GM12878 (cell line): Measurements from ENCODE around the gene BRCA2. TPM values are rescaled to one million over a fixed set of nuclear protein-coding genes. Genes with fewer than 3 reads are reported as not detected.
A peak's percentile ranks its signal among the peaks of the same experiment; 100 is the strongest.

Experiments
- ATAC-seq: fragments of 200-7000 bp; cut with Tn5 transposase; 3 replicates; pipeline ENCODE4 v1.9.1; 2020; ENCODE audit warnings: mild to moderate bottlenecking, moderate library complexity
- BruUV-seq: library from RNA; stranded (reverse); fragments of 400-500 nt; replicated peaks from 2 replicates; lab custom pipeline; 2021; lab: Mats Ljungman, UMichigan
- CTCF ChIA-PET: fragments of 300-600 bp; sonication (Branson Sonifier 250); formaldehyde crosslinking; extraction: SDS; loops from one replicate; lab custom pipeline; 2021; ENCODE audit warnings: inconsistent platforms; lab: Yijun Ruan, JAX
- POLR2A ChIA-PET: fragments of 350-600 bp; formaldehyde crosslinking; extraction: SDS; loops from one replicate; lab custom pipeline; 2021; ENCODE audit warnings: inconsistent platforms; lab: Charles Lee
- RAD21 ChIA-PET: fragments of 300-600 bp; sonication (Branson Sonifier 250); formaldehyde crosslinking; loops from one replicate; lab custom pipeline; 2023; ENCODE audit warnings: antibody characterized with exemption; ENCODE audit not compliant: unreplicated experiment; lab: Charles Lee
- SMC1A ChIA-PET: fragments of 300-600 bp; sonication (Branson Sonifier 250); formaldehyde crosslinking; loops from one replicate; lab custom pipeline; 2023; ENCODE audit not compliant: unreplicated experiment, uncharacterized antibody; lab: Charles Lee
- DNase-seq: peaks from one replicate; pipeline ENCODE4 v3.0.0-alpha.2; 2011; ENCODE audit warnings: low read depth, low spot score
- FAIRE-seq: peaks from 3 replicates; lab custom pipeline; 2011; peaks lifted over from hg19 to GRCh38; lab: Jason Lieb, UNC
- H2AFZ ChIP-seq: 2 replicates; pipeline ENCODE4 v1.6.0; 2011; ENCODE audit warnings: low read depth, low read length, control low read depth; ENCODE audit not compliant: control insufficient read depth
- H3K27ac ChIP-seq: 2 replicates; pipeline ENCODE4 v1.5.1; 2011; ENCODE audit warnings: control low read depth; ENCODE audit not compliant: control insufficient read depth, insufficient read depth
- H3K27me3 ChIP-seq, 2 experiments: replicated peaks in 1 of 2; 2 replicates each; pipeline versions ENCODE4 v1.6.0 to v1.6.1; 2011; ENCODE audit warnings: low read length in 1 of 2; ENCODE audit not compliant: control insufficient read depth in 2 of 2, insufficient read depth in 2 of 2
- H3K36me3 ChIP-seq, 2 experiments: 2 replicates each; pipeline ENCODE4 v1.5.1; 2011; ENCODE audit warnings: low read length in 1 of 2; ENCODE audit not compliant: control insufficient read depth in 2 of 2, insufficient read depth in 2 of 2
- H3K4me1 ChIP-seq: 2 replicates; pipeline ENCODE4 v1.6.1; 2011; ENCODE audit warnings: mild to moderate bottlenecking, low read length, moderate library complexity, mixed read lengths; ENCODE audit not compliant: control insufficient read depth, insufficient read depth
- H3K4me2 ChIP-seq: 2 replicates; pipeline ENCODE4 v1.6.0; 2011; ENCODE audit warnings: control low read depth; ENCODE audit not compliant: control insufficient read depth, insufficient read depth
- H3K4me3 ChIP-seq: fragments of 200-600 bp; sonication (generic); 2 replicates; pipeline ENCODE4 v1.5.1; 2016
- H3K79me2 ChIP-seq: 2 replicates; pipeline ENCODE4 v1.6.0; 2011; ENCODE audit warnings: low read length; ENCODE audit not compliant: control insufficient read depth, insufficient read depth
- H3K9ac ChIP-seq: 2 replicates; pipeline ENCODE4 v1.8.0; 2011; ENCODE audit warnings: low read length, control low read depth, mixed read lengths; ENCODE audit not compliant: control insufficient read depth, insufficient read depth
- H3K9me3 ChIP-seq: replicated peaks from 3 replicates; pipeline ENCODE4 v1.5.1; 2011; ENCODE audit warnings: mild to moderate bottlenecking, low read length; ENCODE audit not compliant: control insufficient read depth, insufficient read depth
- H4K20me1 ChIP-seq: 2 replicates; pipeline ENCODE4 v1.6.0; 2011; ENCODE audit not compliant: control insufficient read depth, insufficient read depth
- BACH1 ChIP-seq: fragments of 450-650 bp; IDR thresholded peaks from 2 replicates; pipeline ENCODE4 v1.6.1; 2017; ENCODE audit warnings: mild to moderate bottlenecking, borderline replicate concordance
- MEF2B ChIP-seq: fragments of 450-650 bp; IDR thresholded peaks from 2 replicates; pipeline ENCODE4 v1.6.1; 2018; ENCODE audit warnings: mild to moderate bottlenecking, moderate library complexity; ENCODE audit not compliant: partially characterized antibody, poor library complexity, severe bottlenecking
- NFYB ChIP-seq: IDR thresholded peaks from 2 replicates; pipeline ENCODE4 v1.6.1; 2011; ENCODE audit warnings: low read depth, mild to moderate bottlenecking, low read length, improper control_type of control experiment, moderate library complexity; ENCODE audit not compliant: insufficient read depth
- RAD51 ChIP-seq: fragments of 450-650 bp; IDR thresholded peaks from 2 replicates; pipeline ENCODE4 v1.6.1; 2016; ENCODE audit warnings: moderate library complexity, mild to moderate bottlenecking, inconsistent platforms
- SMAD1 ChIP-seq: fragments of 450-650 bp; IDR thresholded peaks from 2 replicates; pipeline ENCODE4 v1.6.1; 2018; ENCODE audit warnings: mild to moderate bottlenecking, low read depth; ENCODE audit not compliant: partially characterized antibody
- SPI1 ChIP-seq: IDR thresholded peaks from 2 replicates; pipeline ENCODE4 v1.6.1; 2011; ENCODE audit warnings: low read depth, mild to moderate bottlenecking, low read length, moderate library complexity, borderline replicate concordance; ENCODE audit not compliant: insufficient read depth
- ZNF217 ChIP-seq: fragments of 450-650 bp; IDR thresholded peaks from 2 replicates; pipeline ENCODE4 v1.6.1; 2017; ENCODE audit warnings: antibody characterized with exemption, mild to moderate bottlenecking
- WGBS: methylation state at CpG from one replicate; pipeline ENCODE4 v1.1.6; 2016; ENCODE audit warnings: low lambda C conversion rate; ENCODE audit not compliant: insufficient replicate concordance, insufficient coverage; ENCODE audit errors: missing lambda C conversion rate; 5-methylcytosine and 5-hydroxymethylcytosine counted together
- in situ Hi-C: fragments of 300-500 bp; cut with MboI; formaldehyde crosslinking; loops from 9 replicates; pipeline ENCODE4 v1.14.3; 2018; ENCODE audit warnings: mixed read lengths
- intact Hi-C: fragments of 100-400 bp; cut with micrococcal nuclease; formaldehyde crosslinking; loops from one replicate; pipeline ENCODE4 v1.14.2; 2022; ENCODE audit not compliant: unreplicated experiment
- polyA plus RNA-seq, 11 experiments: library from polyadenylated mRNA; depleted of rRNA in 4 of 11; unstranded in 6 of 11; stranded (reverse) in 5 of 11; fragments of >200 nt; fragmentation: Nextera tagmentation in 4 of 11; fragmentation: Illumina TruSeq in 1 of 11; extraction: Ambion mirVana in 4 of 11; extraction: Trizol in 1 of 11; gene quantifications; 1 replicate in 1 of 11; 2 replicates in 10 of 11; pipeline versions ENCODE4 v1.2.1 to v1.2.3, GENCODE V29; 2011 to 2016; ENCODE audit warnings: inconsistent platforms in 2 of 11, missing spikeins in 2 of 11, low read depth in 1 of 11
- total RNA-seq, 4 experiments: library from RNA; depleted of rRNA in 3 of 4; stranded (reverse); fragments of >200 nt in 3 of 4; fragmentation: Illumina TruSeq in 1 of 4; extraction: Trizol in 1 of 4; gene quantifications; 2 replicates each; pipeline versions ENCODE4 v1.2.1 to v1.2.3, GENCODE V29; 2013 to 2021
- TF ChIP-seq, protein P1 (sequence below): fragments of 450-650 bp; formaldehyde crosslinking; IDR thresholded peaks from 2 replicates; pipeline ENCODE4 v1.5.0; 2022; ENCODE audit warnings: mild to moderate bottlenecking, missing genetic modification characterization
- TF ChIP-seq, protein P2 (sequence below): fragments of 450-650 bp; IDR thresholded peaks from 2 replicates; pipeline ENCODE4 v1.6.1; 2016; ENCODE audit warnings: mild to moderate bottlenecking

The BRCA2 gene
- total and polyA plus RNA-seq, 10 of the 15 experiments (the other 5 are each of a cell fraction or from before 2014, with no cell fraction given): 7.6 to 42.2 (median 23.9) TPM

DNA sequence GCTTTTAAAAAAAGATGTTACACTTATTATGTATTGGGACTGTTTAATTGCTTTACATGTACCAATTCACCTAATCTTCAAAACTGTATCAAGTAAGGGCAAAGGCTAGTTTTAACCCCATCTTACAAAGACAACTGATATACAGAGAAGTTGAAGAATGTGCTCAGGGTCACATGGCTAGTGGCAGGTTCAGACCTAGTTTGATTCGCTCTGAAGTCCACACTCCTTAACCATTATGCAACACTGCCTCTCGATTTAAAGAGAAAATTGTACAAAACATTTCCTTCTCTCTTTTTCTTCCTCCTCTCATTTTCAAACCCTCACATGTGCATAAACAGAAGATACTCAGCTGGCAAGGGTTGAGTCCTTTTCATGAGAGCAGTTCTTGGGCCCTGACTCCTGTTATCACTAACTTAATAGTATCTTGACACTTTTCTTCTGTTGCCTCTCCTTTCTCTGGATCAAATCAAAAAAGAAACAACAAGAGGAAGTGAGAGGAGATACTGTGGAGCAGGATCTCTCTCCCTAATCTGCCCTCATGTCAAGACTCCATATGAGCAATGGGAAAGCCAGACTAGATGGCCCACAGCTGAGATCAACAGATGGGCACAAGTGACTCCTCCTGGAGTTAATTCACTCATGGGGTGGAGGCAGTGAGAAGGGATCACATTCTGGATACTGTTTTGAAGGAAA is 131.6 kb downstream of the BRCA2 start:
- Histone ChIP-seq H4K20me1 (no peaks in the 10 kb centered on the region), H3K9ac (no peak overlapping the region), H2AFZ (no peak overlapping the region), H3K4me3 (no peak overlapping the region), H3K27ac (no peak overlapping the region), H3K4me2 (no peak overlapping the region), H3K9me3 (no peaks in the 10 kb centered on the region), H3K79me2 (no peaks in the 10 kb centered on the region), H3K27me3 (no peaks in the 10 kb centered on the region), H3K36me3 (no peaks in the 10 kb centered on the region), H3K4me1 (peaks cover 15% of the 10 kb centered on the region)
- TF ChIP-seq SPI1 (peak; percentile 46; the same call in 1 of the 2 replicates), NFYB (no peak), BACH1 (no peak)
- ChIA-PET RAD21 (no interaction called here), CTCF (interaction anchor here (0.7 to 1.5 kb wide), 2 partner anchors 8 to 435 kb away, joined by 3 to 7 read pairs; no protein-coding TSS in a partner anchor), POLR2A (interaction anchor here (1.4 kb wide), 1 partner anchor 132 kb away, joined by 3 read pairs; the partner anchor contains the start of genes BRCA2 and ZAR1L), SMC1A (interaction anchor here (1.2 kb wide), 2 partner anchors 11 to 38 kb away, joined by 3 to 4 read pairs; no protein-coding TSS in a partner anchor)
- BruUV-seq: no TSS peak
- intact Hi-C loops: no loop called here
- ATAC-seq (no peak), DNase-seq (no peak), FAIRE-seq (no peak)
- in situ Hi-C loops: loop anchor here (25.0 kb wide), 1 partner anchor 1090 kb away; no protein-coding TSS in a partner anchor
- 70% methylated on average over 2 of the region's 2 CpGs for WGBS

DNA sequence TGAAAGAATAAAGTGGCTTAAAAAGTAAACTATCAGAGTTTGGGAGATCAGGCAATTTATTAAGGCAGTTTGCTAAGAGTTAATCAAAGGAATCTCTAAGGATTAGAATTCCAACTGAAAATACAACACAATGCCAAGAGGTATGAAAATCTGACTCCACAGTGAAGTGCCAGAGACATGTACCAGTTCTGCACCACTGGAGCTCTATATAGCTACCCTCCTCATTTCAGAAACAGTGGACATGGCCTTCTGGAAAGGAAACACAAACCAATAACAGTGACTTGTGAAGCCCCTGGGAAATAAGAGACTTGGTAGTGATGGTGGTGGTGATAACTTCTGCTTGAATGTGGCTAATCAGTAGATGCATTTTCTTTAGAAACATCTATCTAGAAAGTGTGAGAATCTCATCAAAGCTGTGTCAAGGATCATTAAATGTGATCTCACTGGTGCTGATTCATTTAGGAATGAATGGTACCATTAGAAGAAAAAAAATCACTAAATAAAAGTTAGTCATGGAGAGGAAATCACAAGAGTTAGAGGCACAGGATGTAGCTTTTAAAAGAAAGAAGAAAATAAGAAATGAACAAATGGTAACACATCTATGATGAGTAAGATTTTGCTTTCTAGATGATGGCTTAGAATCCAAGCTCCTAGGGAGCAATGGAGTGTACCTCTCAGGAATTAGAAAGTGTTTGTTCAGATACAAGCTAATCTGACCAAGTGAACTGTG is 132.8 kb downstream of the BRCA2 start:
- Histone ChIP-seq H3K27me3 (no peaks in the 10 kb centered on the region), H3K9me3 (no peaks in the 10 kb centered on the region), H3K4me2 (no peak overlapping the region), H2AFZ (no peak overlapping the region), H3K4me3 (no peak overlapping the region), H3K36me3 (no peaks in the 10 kb centered on the region), H3K27ac (no peak overlapping the region), H3K4me1 (peaks cover 10% of the 10 kb centered on the region), H4K20me1 (no peaks in the 10 kb centered on the region), H3K9ac (no peak overlapping the region), H3K79me2 (no peaks in the 10 kb centered on the region)
- no TSS peak for BruUV-seq
- intact Hi-C loops: no loop called here
- no peak for ATAC-seq
- FAIRE-seq: no peak
- in situ Hi-C loops: loop anchor here (25.0 kb wide), 1 partner anchor 1089 kb away; no protein-coding TSS in a partner anchor
- ChIA-PET RAD21 (no interaction called here), POLR2A (interaction anchor here (1.2 kb wide), 1 partner anchor 20 kb away, joined by 4 read pairs; the partner anchor contains the start of gene N4BP2L1), SMC1A (interaction anchor here (0.5 to 1.9 kb wide), 7 partner anchors 9 to 178 kb away, joined by 3 to 5 read pairs (median 3); no protein-coding TSS in a partner anchor), CTCF (interaction anchor here (0.6 to 1.5 kb wide), 5 partner anchors 9 to 433 kb away, joined by 3 to 7 read pairs (median 3); partner anchors contain the start of gene N4BP2L1)
- DNase-seq: no peak
- no peak for TF ChIP-seq ZNF217
- TF ChIP-seq, protein P1, sequence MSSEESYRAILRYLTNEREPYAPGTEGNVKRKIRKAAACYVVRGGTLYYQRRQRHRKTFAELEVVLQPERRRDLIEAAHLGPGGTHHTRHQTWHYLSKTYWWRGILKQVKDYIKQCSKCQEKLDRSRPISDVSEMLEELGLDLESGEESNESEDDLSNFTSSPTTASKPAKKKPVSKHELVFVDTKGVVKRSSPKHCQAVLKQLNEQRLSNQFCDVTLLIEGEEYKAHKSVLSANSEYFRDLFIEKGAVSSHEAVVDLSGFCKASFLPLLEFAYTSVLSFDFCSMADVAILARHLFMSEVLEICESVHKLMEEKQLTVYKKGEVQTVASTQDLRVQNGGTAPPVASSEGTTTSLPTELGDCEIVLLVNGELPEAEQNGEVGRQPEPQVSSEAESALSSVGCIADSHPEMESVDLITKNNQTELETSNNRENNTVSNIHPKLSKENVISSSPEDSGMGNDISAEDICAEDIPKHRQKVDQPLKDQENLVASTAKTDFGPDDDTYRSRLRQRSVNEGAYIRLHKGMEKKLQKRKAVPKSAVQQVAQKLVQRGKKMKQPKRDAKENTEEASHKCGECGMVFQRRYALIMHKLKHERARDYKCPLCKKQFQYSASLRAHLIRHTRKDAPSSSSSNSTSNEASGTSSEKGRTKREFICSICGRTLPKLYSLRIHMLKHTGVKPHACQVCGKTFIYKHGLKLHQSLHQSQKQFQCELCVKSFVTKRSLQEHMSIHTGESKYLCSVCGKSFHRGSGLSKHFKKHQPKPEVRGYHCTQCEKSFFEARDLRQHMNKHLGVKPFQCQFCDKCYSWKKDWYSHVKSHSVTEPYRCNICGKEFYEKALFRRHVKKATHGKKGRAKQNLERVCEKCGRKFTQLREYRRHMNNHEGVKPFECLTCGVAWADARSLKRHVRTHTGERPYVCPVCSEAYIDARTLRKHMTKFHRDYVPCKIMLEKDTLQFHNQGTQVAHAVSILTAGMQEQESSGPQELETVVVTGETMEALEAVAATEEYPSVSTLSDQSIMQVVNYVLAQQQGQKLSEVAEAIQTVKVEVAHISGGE (CRISPR knock-in tag): no peak
- TF ChIP-seq RAD51: no peak
- TF ChIP-seq SMAD1: no peak
- TF ChIP-seq, protein P2, sequence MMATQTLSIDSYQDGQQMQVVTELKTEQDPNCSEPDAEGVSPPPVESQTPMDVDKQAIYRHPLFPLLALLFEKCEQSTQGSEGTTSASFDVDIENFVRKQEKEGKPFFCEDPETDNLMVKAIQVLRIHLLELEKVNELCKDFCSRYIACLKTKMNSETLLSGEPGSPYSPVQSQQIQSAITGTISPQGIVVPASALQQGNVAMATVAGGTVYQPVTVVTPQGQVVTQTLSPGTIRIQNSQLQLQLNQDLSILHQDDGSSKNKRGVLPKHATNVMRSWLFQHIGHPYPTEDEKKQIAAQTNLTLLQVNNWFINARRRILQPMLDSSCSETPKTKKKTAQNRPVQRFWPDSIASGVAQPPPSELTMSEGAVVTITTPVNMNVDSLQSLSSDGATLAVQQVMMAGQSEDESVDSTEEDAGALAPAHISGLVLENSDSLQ: no peak
- TF ChIP-seq MEF2B: no peak
